Measurements from ENCODE around the gene TTC3. TPM values are rescaled to one million over a fixed set of nuclear protein-coding genes. Genes with fewer than 3 reads are reported as not detected.

Gene TTC3
- total and polyA plus RNA-seq, 10 of the 15 experiments (the other 5 are each of a cell fraction or from before 2014, with no cell fraction given): 23.1 to 94.9 (median 72.7) TPM

DNA sequence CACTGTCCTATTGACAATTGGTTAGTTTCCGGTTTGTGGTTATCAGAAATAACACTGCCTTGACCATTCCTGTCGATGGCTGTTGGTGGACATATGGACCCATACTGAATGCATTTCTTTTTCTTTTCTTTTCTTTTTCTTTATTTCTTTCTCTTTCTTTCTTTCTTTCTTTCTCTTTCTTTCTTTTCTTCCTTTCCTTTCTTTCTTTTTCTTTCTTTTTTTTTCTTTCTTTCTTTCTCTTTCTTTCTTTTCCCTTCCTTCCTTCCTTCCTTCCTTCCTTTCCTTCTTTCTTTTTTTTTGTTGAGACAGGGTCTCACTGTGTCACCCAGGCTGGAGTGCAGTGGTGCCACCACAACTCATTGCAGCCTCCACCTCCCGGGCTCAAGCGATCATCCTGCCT, 42.2 kb upstream of the TTC3 start (continued):
- TF ChIP-seq EGR1 (IDR thresholded peaks at IDR 0.05; ENCODE audit: borderline replicate concordance in 1 of 2, low read depth in 2 of 2, low read length in 2 of 2) (no peak), HSF1 (IDR thresholded peaks at IDR 0.05; ENCODE audit: low read depth, low read length) (no peak), ESRRA (IDR thresholded peaks at IDR 0.05; ENCODE audit: low read length) (no peak)

- ChIA-PET RAD21 (ENCODE audit: unreplicated experiment) (no interaction called here), SMC1A (ENCODE audit: uncharacterized antibody, unreplicated experiment) (no interaction called here), CTCF (no interaction called here), POLR2A (no interaction called here)
- Histone ChIP-seq H3K4me3 (no peak overlapping the region), H3K27me3 (replicated peaks in 1 of 2; ENCODE audit: control insufficient read depth in 2 of 2, insufficient read depth in 2 of 2, low read length in 1 of 2) (no peaks in the 10 kb centered on the region), H3K9me3 (replicated peaks; ENCODE audit: control insufficient read depth, insufficient read depth, low read length) (no peaks in the 10 kb centered on the region), H3K4me2 (ENCODE audit: control insufficient read depth, insufficient read depth) (no peak overlapping the region), H3K4me1 (ENCODE audit: control insufficient read depth, insufficient read depth, low read length) (no peaks in the 10 kb centered on the region), H3K79me2 (ENCODE audit: control insufficient read depth, insufficient read depth, low read length) (no peaks in the 10 kb centered on the region), H2AFZ (ENCODE audit: control insufficient read depth, low read depth, low read length) (no peak overlapping the region), H4K20me1 (ENCODE audit: control insufficient read depth, insufficient read depth) (no peaks in the 10 kb centered on the region), H3K36me3 (ENCODE audit: control insufficient read depth in 2 of 2, insufficient read depth in 2 of 2, low read length in 1 of 2) (no peaks in the 10 kb centered on the region), H3K9ac (ENCODE audit: control insufficient read depth, insufficient read depth, low read length) (no peak overlapping the region), H3K27ac (ENCODE audit: control insufficient read depth, insufficient read depth) (no peak overlapping the region)
- intact Hi-C loops (cut with micrococcal nuclease; ENCODE audit: unreplicated experiment) (no loop called here), in situ Hi-C loops (cut with MboI) (no loop called here)
- 52% methylated on average over 5 of the region's 5 CpGs for WGBS (ENCODE audit: insufficient coverage, insufficient replicate concordance, low lambda C conversion rate, missing lambda C conversion rate)
- no TSS peak for BruUV-seq (replicated peaks)
- TF ChIP-seq FOXM1 (IDR thresholded peaks at IDR 0.05; ENCODE audit: low read depth, low read length) (no peak), USF2 (IDR thresholded peaks at IDR 0.05; ENCODE audit: borderline replicate concordance, low read depth, low read length) (no peak), NR2C2 (IDR thresholded peaks at IDR 0.05; ENCODE audit: borderline replicate concordance, control insufficient read depth, insufficient read length, low read depth) (no peak), RAD51 (IDR thresholded peaks at IDR 0.05) (no peak), MYB (IDR thresholded peaks at IDR 0.05; ENCODE audit: borderline replicate concordance, low read depth, low read length) (no peak), E2F4 (IDR thresholded peaks at IDR 0.05; ENCODE audit: low read depth, low read length) (no peak), PKNOX1 (IDR thresholded peaks at IDR 0.05) (no peak), JUNB (IDR thresholded peaks at IDR 0.05) (no peak)
- TF ChIP-seq, protein P1, sequence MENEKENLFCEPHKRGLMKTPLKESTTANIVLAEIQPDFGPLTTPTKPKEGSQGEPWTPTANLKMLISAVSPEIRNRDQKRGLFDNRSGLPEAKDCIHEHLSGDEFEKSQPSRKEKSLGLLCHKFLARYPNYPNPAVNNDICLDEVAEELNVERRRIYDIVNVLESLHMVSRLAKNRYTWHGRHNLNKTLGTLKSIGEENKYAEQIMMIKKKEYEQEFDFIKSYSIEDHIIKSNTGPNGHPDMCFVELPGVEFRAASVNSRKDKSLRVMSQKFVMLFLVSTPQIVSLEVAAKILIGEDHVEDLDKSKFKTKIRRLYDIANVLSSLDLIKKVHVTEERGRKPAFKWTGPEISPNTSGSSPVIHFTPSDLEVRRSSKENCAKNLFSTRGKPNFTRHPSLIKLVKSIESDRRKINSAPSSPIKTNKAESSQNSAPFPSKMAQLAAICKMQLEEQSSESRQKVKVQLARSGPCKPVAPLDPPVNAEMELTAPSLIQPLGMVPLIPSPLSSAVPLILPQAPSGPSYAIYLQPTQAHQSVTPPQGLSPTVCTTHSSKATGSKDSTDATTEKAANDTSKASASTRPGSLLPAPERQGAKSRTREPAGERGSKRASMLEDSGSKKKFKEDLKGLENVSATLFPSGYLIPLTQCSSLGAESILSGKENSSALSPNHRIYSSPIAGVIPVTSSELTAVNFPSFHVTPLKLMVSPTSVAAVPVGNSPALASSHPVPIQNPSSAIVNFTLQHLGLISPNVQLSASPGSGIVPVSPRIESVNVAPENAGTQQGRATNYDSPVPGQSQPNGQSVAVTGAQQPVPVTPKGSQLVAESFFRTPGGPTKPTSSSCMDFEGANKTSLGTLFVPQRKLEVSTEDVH (IDR thresholded peaks at IDR 0.05; ENCODE audit: low read depth, partially characterized antibody): no peak
- TF ChIP-seq, protein P2, sequence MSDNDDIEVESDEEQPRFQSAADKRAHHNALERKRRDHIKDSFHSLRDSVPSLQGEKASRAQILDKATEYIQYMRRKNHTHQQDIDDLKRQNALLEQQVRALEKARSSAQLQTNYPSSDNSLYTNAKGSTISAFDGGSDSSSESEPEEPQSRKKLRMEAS (IDR thresholded peaks at IDR 0.05; ENCODE audit: low read depth, low read length): no peak
- no peak for ATAC-seq
- DNase-seq (ENCODE audit: low read depth, low spot score): no peak
- no peak for FAIRE-seq
Observed at GRCh38 chr21:37032293-37032692, 40.8 kb upstream of the TTC3 start.

All from GM12878 (cell line).